WI38 (cell line): ENCODE results near the gene LZTR1.

ENCODE experiments used
- H3K4me3 ChIP-seq: 2 replicates; pipeline ENCODE4 v1.5.1; 2011; ENCODE audit warnings: low read depth, mild to moderate bottlenecking, control low read depth, low read length
- TF ChIP-seq, protein P1 (sequence below): IDR thresholded peaks from 2 replicates; pipeline ENCODE4 v1.5.1; 2012; ENCODE audit warnings: low read depth, mild to moderate bottlenecking, control low read depth, low read length

LZTR1 gene

DNA sequence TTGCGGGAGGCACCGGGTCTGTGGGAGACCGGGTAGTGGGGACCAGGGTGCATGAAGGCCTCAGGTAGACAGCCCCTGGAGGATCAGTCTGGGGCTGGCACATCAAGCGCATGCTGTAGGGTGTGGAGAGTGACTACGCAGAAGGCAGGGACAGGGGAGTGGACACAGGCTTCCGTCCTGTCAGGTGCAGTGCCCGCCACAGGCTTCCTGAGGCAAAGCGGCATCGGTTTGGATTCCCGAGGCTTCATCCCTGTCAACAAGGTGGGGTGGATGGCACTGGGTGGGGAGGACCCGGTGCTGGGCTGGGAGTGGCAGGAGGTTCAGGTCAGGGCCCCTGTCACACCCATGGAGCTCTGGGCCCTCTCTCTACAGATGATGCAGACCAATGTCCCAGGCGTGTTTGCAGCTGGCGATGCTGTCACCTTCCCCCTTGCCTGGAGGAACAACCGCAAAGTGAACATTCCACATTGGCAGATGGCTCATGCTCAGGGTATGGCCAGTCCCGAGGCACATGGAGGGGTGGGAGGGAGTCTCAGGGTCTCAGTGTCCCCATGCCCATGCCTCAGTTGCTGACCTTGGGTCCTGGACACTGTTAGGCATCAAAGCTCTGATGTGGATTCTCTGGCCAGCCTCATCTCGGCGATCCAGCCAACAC is 4.5 kb upstream of the LZTR1 start:
- H3K4me3 ChIP-seq, result no peak overlapping the region
- TF ChIP-seq, protein P1, sequence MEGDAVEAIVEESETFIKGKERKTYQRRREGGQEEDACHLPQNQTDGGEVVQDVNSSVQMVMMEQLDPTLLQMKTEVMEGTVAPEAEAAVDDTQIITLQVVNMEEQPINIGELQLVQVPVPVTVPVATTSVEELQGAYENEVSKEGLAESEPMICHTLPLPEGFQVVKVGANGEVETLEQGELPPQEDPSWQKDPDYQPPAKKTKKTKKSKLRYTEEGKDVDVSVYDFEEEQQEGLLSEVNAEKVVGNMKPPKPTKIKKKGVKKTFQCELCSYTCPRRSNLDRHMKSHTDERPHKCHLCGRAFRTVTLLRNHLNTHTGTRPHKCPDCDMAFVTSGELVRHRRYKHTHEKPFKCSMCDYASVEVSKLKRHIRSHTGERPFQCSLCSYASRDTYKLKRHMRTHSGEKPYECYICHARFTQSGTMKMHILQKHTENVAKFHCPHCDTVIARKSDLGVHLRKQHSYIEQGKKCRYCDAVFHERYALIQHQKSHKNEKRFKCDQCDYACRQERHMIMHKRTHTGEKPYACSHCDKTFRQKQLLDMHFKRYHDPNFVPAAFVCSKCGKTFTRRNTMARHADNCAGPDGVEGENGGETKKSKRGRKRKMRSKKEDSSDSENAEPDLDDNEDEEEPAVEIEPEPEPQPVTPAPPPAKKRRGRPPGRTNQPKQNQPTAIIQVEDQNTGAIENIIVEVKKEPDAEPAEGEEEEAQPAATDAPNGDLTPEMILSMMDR, result no peak

DNA sequence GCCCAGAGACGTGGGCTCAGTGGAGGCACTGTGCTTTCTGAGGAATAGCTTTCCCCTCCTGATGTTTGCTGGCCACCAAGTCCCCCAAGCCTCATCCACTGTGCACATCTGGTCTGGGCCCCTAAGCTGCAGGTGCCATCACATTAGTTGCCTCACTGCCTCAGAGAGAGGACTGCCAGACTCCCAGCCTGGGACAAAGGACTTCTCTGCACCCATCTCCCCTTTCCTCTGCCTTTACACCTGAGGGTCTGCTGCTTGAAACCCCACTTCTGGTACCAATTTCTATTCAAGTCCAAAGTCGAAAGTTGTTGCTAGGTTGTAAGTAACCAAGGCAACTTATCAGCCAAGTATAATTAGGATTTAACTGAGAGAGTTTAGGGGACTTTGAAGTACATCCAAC is 3.7 kb upstream of the LZTR1 start:
- no peak overlapping the region for H3K4me3 ChIP-seq
- TF ChIP-seq, protein P1, result no peak

DNA sequence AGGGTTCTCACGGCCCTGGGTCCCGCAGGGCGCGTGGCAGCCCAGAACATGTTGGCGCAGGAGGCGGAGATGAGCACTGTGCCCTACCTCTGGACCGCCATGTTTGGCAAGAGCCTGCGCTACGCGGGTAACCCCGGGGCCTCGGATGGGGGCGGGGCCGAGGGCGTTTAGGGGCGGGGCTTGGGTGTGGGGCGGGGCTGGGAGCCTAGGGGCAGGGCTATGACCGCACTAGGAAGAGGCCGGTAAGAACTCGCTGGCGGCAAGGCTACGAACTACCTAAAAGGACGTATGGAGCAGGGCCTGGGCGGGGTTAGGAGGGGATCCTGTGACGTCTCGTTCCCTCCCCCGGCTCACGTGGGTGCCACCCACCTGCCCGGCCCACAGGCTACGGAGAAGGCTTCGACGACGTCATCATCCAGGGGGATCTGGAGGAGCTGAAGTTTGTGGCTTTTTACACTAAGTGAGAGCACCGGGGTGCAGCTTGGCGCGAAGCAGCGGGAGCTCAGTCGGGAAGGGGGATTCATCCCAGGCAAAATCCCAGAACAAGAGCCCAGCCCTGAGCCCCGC is 2.8 kb upstream of the LZTR1 start:
- H3K4me3 ChIP-seq, result no peak overlapping the region
- TF ChIP-seq, protein P1, result no peak

DNA sequence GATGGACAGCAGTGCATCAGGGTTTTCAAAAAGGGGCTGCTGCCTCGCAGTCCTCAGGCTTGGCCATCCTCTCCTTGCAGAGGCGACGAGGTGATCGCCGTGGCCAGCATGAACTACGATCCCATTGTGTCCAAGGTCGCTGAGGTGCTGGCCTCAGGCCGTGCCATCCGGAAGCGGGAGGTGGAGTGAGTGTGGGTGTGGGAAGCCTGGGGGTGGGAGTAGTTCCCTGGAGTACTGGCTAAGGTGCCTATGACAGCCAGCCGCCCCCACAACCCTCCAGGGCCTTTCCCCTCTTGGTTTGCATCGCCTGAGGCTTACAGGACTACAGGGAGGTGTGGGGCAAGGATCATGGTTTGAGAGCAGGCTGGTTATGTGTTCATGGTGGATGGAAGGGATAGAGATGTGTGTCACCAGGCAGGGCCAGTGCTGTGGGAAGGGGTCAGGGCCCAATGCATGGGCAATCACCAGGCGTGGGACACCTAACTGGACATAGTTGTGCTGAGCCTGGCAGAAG is 2.1 kb upstream of the LZTR1 start:
- H3K4me3 ChIP-seq, result no peak overlapping the region
- TF ChIP-seq, protein P1, result no peak

DNA sequence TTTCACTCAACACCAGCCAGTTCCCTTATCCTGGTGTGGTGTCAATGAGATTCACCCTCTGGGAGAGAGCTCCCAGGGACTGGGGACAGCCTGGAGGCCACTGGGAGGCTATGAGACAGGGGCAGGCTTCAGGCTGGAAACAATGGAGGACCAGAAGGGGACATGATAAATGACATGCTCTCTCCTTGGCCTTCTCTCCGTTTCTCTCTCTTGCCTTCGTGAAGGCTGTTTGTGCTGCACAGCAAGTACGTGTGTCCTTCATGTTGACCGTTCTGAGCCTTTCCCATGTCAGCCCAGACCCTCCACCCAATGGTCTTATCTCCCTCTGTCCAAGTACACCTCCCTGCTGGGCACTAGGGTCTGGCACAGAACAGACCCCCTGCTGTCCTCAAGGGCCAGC is 1.6 kb upstream of the LZTR1 start:
- no peak overlapping the region for H3K4me3 ChIP-seq
- TF ChIP-seq, protein P1, result no peak

DNA sequence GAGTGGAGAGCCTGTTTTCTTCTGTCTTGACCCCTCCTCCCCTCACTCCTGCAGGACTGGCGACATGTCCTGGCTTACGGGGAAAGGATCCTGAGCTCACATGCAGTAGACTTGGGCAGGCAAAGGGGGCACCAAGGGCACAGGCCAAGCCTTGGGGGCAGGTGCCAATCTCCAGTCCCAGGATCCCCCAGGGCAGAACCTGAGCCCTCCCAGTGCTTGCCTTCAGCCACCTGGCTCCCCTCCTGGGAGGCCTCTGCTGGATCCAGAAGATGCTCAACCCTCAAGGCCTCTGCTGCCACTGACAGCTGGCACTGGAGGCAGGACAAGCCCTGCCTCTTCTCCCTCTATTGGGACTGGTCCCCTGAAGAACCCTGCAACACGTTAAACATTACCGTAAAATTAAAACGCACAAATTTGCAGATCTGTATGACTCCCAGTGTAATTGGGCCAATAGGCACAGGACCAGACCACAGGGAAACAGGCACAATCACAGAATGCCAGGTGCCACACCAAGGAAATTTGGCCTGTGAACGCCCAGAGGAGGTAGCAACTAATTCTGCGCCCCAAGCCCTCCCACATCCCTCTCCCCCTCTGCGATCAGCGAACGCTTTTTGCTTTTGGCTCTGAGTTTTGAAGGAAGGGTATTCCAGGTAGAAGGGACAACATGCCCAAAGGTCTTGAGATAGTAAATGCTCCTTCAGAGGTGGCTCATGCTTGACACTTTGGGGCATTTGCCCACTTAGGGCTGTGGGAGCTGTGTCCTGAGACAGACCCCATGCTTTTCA is 967 bp upstream of the LZTR1 start:
- peak overlapping the region; percentile 86 for H3K4me3 ChIP-seq
- TF ChIP-seq, protein P1, result no peak

DNA sequence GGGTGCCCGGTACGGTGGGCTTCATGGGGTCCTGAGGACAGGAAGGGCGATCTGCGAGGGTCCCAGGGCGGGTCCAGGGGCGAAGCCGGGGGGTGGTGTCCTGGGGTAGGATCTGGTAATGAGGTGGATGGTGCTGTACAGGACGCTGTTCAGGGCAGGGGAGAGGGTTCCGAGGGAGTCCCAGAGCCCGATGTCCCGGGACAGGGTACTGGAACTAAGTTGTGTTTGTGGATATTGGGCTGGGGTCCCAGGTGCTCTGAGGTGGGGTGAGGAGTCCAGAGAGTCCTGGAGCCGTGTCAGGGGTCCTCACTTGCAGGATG is 426 bp downstream of the LZTR1 start:
- TF ChIP-seq, protein P1, result no peak
- peak overlapping the region; percentile 86 for H3K4me3 ChIP-seq
